Measurements from ENCODE around the gene CFC1. TPM values are rescaled to one million over a fixed set of nuclear protein-coding genes. Genes with fewer than 3 reads are reported as not detected.
"Not testable (repeated sequence)": the region's sequence is repeated elsewhere in the genome, so short reads cannot be mapped to it uniquely, and the experiment has no call there.

Gene CFC1
- total and polyA plus RNA-seq, 2 of the 4 experiments (the other 2 are of a cell fraction), result not detected

- H4K8ac ChIP-seq (ENCODE audit: low read depth in 2 of 2, low read length in 2 of 2); POLR2A ChIA-PET (ENCODE audit: unreplicated experiment); H3K4me3 ChIP-seq (ENCODE audit: insufficient read depth, low read depth, low read length); BruUV-seq (replicated peaks); H3K4me1 ChIP-seq (ENCODE audit: control insufficient read depth, insufficient read depth, low read length); H3K36me3 ChIP-seq (ENCODE audit: control insufficient read depth, insufficient read depth, low read length); H2BK20ac ChIP-seq (ENCODE audit: low read depth, low read length); H3K4me2 ChIP-seq (ENCODE audit: low read depth, low read length); H3K14ac ChIP-seq (replicated peaks; ENCODE audit: low read depth, low read length); CTCF ChIA-PET; H4K91ac ChIP-seq (ENCODE audit: insufficient read depth, low read depth, low read length); H3K4ac ChIP-seq (ENCODE audit: low read depth, low read length); H3K9me3 ChIP-seq (ENCODE audit: control insufficient read depth, insufficient read depth, low read length); H2BK120ac ChIP-seq (ENCODE audit: low read depth, low read length); H2AK9ac ChIP-seq (replicated peaks; ENCODE audit: low read depth, low read length, poor library complexity); H2AK5ac ChIP-seq (ENCODE audit: low read depth, low read length); H2AFZ ChIP-seq (replicated peaks; ENCODE audit: low read length, poor library complexity); ATAC-seq (ENCODE audit: low read depth); in situ Hi-C loops (cut with MboI; ENCODE audit: low sequenced_read_pairs); H3K27ac ChIP-seq (ENCODE audit: insufficient read depth, low read length); H3K18ac ChIP-seq (ENCODE audit: low read depth, low read length); H3K56ac ChIP-seq (ENCODE audit: extremely low read depth, insufficient read depth, low read length); H4K20me1 ChIP-seq (ENCODE audit: insufficient read depth, low read length); H2BK15ac ChIP-seq (ENCODE audit: low read depth, low read length); H2BK5ac ChIP-seq (ENCODE audit: low read depth, low read length, poor library complexity, severe bottlenecking); DNase-seq; H3K27me3 ChIP-seq (ENCODE audit: control insufficient read depth, insufficient read depth, low read length); H4K5ac ChIP-seq (ENCODE audit: low read depth, low read length); H3K79me1 ChIP-seq (ENCODE audit: low read depth in 1 of 2, low read length in 2 of 2); dilution Hi-C loops (cut with HindIII; ENCODE audit: low sequenced_read_pairs, unreplicated experiment); intact Hi-C loops (cut with micrococcal nuclease); H3K9ac ChIP-seq (ENCODE audit: low read depth, low read length); H3K9me1 ChIP-seq (ENCODE audit: insufficient read depth, low read length); H3K23ac ChIP-seq (ENCODE audit: low read depth, low read length): not testable (repeated sequence)
- WGBS, 2 experiments (ENCODE audit: extremely low coverage in 2 of 2, insufficient read length in 1 of 2), result no CpG with 5 or more reads among the region's 27 CpGs
Observed at GRCh38 chr2:130549475-130549874, 49.9 kb downstream of the CFC1 start.

GRCh38 chr2:130548418-130548817 lies 51.0 kb downstream of the CFC1 start:
- H3K27ac ChIP-seq (ENCODE audit: insufficient read depth, low read length); H2BK15ac ChIP-seq (ENCODE audit: low read depth, low read length); H2BK20ac ChIP-seq (ENCODE audit: low read depth, low read length); intact Hi-C loops (cut with micrococcal nuclease); H4K5ac ChIP-seq (ENCODE audit: low read depth, low read length); H3K4me3 ChIP-seq (ENCODE audit: insufficient read depth, low read depth, low read length); H3K9me1 ChIP-seq (ENCODE audit: insufficient read depth, low read length); H4K91ac ChIP-seq (ENCODE audit: insufficient read depth, low read depth, low read length); dilution Hi-C loops (cut with HindIII; ENCODE audit: low sequenced_read_pairs, unreplicated experiment); H3K56ac ChIP-seq (ENCODE audit: extremely low read depth, insufficient read depth, low read length); H3K4me1 ChIP-seq (ENCODE audit: control insufficient read depth, insufficient read depth, low read length); POLR2A ChIA-PET (ENCODE audit: unreplicated experiment); H3K36me3 ChIP-seq (ENCODE audit: control insufficient read depth, insufficient read depth, low read length); H2BK120ac ChIP-seq (ENCODE audit: low read depth, low read length); H2AK5ac ChIP-seq (ENCODE audit: low read depth, low read length); H2AFZ ChIP-seq (replicated peaks; ENCODE audit: low read length, poor library complexity); H3K4ac ChIP-seq (ENCODE audit: low read depth, low read length); H4K8ac ChIP-seq (ENCODE audit: low read depth in 2 of 2, low read length in 2 of 2); in situ Hi-C loops (cut with MboI; ENCODE audit: low sequenced_read_pairs); H3K9me3 ChIP-seq (ENCODE audit: control insufficient read depth, insufficient read depth, low read length); DNase-seq; ATAC-seq (ENCODE audit: low read depth); CTCF ChIA-PET; BruUV-seq (replicated peaks); H2AK9ac ChIP-seq (replicated peaks; ENCODE audit: low read depth, low read length, poor library complexity); H3K4me2 ChIP-seq (ENCODE audit: low read depth, low read length); H3K18ac ChIP-seq (ENCODE audit: low read depth, low read length); H3K23ac ChIP-seq (ENCODE audit: low read depth, low read length); H3K27me3 ChIP-seq (ENCODE audit: control insufficient read depth, insufficient read depth, low read length); H3K79me1 ChIP-seq (ENCODE audit: low read depth in 1 of 2, low read length in 2 of 2); H3K9ac ChIP-seq (ENCODE audit: low read depth, low read length); H3K14ac ChIP-seq (replicated peaks; ENCODE audit: low read depth, low read length); H2BK5ac ChIP-seq (ENCODE audit: low read depth, low read length, poor library complexity, severe bottlenecking); H4K20me1 ChIP-seq (ENCODE audit: insufficient read depth, low read length): not testable (repeated sequence)
- no CpG with 5 or more reads among the region's 3 CpGs for WGBS, 2 experiments (ENCODE audit: extremely low coverage in 2 of 2, insufficient read length in 1 of 2)

All from IMR-90 (cell line).